Fibroblast of lung (primary cell): Measurements from ENCODE around the gene LGR6. TPM values are rescaled to one million over a fixed set of nuclear protein-coding genes. Genes with fewer than 3 reads are reported as not detected.

Experiments used
- DNase-seq, 2 donors: peaks; one replicate each; pipeline versions ENCODE4 v3.0.0 to v3.0.0-alpha.2; 2010; ENCODE audit warnings: low read depth in 2 of 2
- H2AFZ ChIP-seq: 2 replicates; pipeline ENCODE4 v1.5.1; 2012; ENCODE audit warnings: low read length, control low read depth, inconsistent platforms
- H3K27ac ChIP-seq: 2 replicates; pipeline ENCODE4 v1.5.1; 2011; ENCODE audit warnings: low read length, control low read depth; ENCODE audit not compliant: insufficient read depth
- H3K27me3 ChIP-seq: 2 replicates; pipeline ENCODE4 v1.5.1; 2011; ENCODE audit warnings: mild to moderate bottlenecking, low read length; ENCODE audit not compliant: control insufficient read depth, insufficient read depth
- H3K36me3 ChIP-seq: 2 replicates; pipeline ENCODE4 v1.5.1; 2011; ENCODE audit warnings: low read length; ENCODE audit not compliant: control insufficient read depth, insufficient read depth
- H3K4me1 ChIP-seq: 2 replicates; pipeline ENCODE4 v1.5.1; 2011; ENCODE audit warnings: low read length; ENCODE audit not compliant: control insufficient read depth, insufficient read depth; ENCODE audit errors: extremely low read depth
- H3K4me2 ChIP-seq: 2 replicates; pipeline ENCODE4 v1.5.1; 2011; ENCODE audit warnings: low read length, control low read depth; ENCODE audit not compliant: insufficient read depth; ENCODE audit errors: extremely low read depth
- H3K4me3 ChIP-seq, 4 experiments: fragments of 200-600 bp in 1 of 4; sonication (generic) in 1 of 4; replicated peaks in 1 of 4; 2 replicates each; pipeline ENCODE4 v1.5.1; 2011 to 2016; ENCODE audit warnings: low read length in 4 of 4, low read depth in 3 of 4, mild to moderate bottlenecking in 3 of 4, control low read depth in 2 of 4, inconsistent platforms in 1 of 4, mixed read lengths in 1 of 4; ENCODE audit not compliant: insufficient read depth in 1 of 4; ENCODE audit errors: control extremely low read depth in 1 of 4
- H3K79me2 ChIP-seq: 2 replicates; pipeline ENCODE4 v1.5.1; 2012; ENCODE audit warnings: mild to moderate bottlenecking, low read length, inconsistent platforms; ENCODE audit not compliant: control insufficient read depth, insufficient read depth
- H3K9ac ChIP-seq: 2 replicates; pipeline ENCODE4 v1.5.1; 2011; ENCODE audit warnings: mild to moderate bottlenecking, low read length, control low read depth; ENCODE audit not compliant: insufficient read depth
- H3K9me3 ChIP-seq: 2 replicates; pipeline ENCODE4 v1.5.1; 2012; ENCODE audit warnings: low read depth, low read length; ENCODE audit not compliant: control insufficient read depth, insufficient read depth
- H4K20me1 ChIP-seq: 2 replicates; pipeline ENCODE4 v1.5.1; 2011; ENCODE audit warnings: low read length; ENCODE audit not compliant: control insufficient read depth, insufficient read depth; ENCODE audit errors: extremely low read depth
- EZH2 ChIP-seq: IDR thresholded peaks from 2 replicates; pipeline ENCODE4 v1.5.1; 2012; ENCODE audit warnings: low read length, control low read depth, mild to moderate bottlenecking; ENCODE audit errors: missing control alignments
- polyA plus RNA-seq, 2 donors: library from polyadenylated mRNA; depleted of rRNA in 1 of 2; stranded (reverse) in 1 of 2; unstranded in 1 of 2; fragments of >200 nt; gene quantifications; 2 replicates each; pipeline ENCODE4 v1.2.1, GENCODE V29; 2011 to 2012; ENCODE audit warnings: missing spikeins in 1 of 2
- total RNA-seq: library from RNA; depleted of rRNA; stranded (reverse); fragments of >200 nt; gene quantifications from 2 replicates; pipeline ENCODE4 v1.2.1, GENCODE V29; 2014
- TF ChIP-seq, protein P1 (sequence below), 2 donors: IDR thresholded peaks in 1 of 2; conservative IDR thresholded peaks in 1 of 2; 1 replicate in 1 of 2; 2 replicates in 1 of 2; pipeline ENCODE4 v1.5.1; 2011 to 2012; ENCODE audit warnings: low read length in 2 of 2, control low read depth in 1 of 2, inconsistent platforms in 1 of 2, low read depth in 1 of 2, mild to moderate bottlenecking in 1 of 2

Gene LGR6
- total and polyA plus RNA-seq, 2 donors (not counting 1 experiment from before 2014, with no cell fraction given) = 0.02 TPM; not detected in 1

DNA sequence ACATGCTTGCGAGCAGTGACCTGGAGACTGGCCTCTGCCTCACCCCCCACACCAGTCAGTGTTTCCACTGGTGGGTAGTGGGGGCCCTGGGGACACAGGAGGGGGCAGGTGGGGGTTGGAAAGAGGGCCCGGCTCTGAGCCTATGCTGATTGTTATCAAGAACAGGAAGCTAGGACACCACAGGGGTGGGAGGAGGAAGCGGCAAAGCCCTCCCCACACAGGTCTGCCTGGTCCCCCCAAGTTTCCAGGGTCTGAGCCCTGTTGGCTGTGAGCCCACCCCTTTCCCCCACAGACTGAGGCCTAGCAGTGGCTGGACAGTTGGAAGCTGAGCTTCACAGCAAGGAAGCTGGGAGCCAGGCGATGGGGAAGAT is 31.6 kb upstream of the LGR6 start:
- no peak for DNase-seq
- no peak overlapping the region for H3K9ac ChIP-seq
- H3K36me3 ChIP-seq = no peaks in the 10 kb centered on the region
- no peak overlapping the region for H3K4me2 ChIP-seq
- no peaks in the 10 kb centered on the region for H3K9me3 ChIP-seq
- H3K4me1 ChIP-seq = no peaks in the 10 kb centered on the region
- TF ChIP-seq EZH2 = no peak
- TF ChIP-seq, protein P1, sequence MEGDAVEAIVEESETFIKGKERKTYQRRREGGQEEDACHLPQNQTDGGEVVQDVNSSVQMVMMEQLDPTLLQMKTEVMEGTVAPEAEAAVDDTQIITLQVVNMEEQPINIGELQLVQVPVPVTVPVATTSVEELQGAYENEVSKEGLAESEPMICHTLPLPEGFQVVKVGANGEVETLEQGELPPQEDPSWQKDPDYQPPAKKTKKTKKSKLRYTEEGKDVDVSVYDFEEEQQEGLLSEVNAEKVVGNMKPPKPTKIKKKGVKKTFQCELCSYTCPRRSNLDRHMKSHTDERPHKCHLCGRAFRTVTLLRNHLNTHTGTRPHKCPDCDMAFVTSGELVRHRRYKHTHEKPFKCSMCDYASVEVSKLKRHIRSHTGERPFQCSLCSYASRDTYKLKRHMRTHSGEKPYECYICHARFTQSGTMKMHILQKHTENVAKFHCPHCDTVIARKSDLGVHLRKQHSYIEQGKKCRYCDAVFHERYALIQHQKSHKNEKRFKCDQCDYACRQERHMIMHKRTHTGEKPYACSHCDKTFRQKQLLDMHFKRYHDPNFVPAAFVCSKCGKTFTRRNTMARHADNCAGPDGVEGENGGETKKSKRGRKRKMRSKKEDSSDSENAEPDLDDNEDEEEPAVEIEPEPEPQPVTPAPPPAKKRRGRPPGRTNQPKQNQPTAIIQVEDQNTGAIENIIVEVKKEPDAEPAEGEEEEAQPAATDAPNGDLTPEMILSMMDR (conservative IDR thresholded peaks at IDR 0.05 in 1 of 2, IDR thresholded peaks at IDR 0.05 in 1 of 2; ENCODE audit: low read depth in 1 of 2, low read length in 2 of 2) = no peak
- no peaks in the 10 kb centered on the region for H4K20me1 ChIP-seq
- H3K4me3 ChIP-seq = no peak overlapping the region
- no peak overlapping the region for H2AFZ ChIP-seq
- peaks cover 15% of the 10 kb centered on the region for H3K27me3 ChIP-seq
- no peaks in the 10 kb centered on the region for H3K79me2 ChIP-seq
- no peak overlapping the region for H3K27ac ChIP-seq

DNA sequence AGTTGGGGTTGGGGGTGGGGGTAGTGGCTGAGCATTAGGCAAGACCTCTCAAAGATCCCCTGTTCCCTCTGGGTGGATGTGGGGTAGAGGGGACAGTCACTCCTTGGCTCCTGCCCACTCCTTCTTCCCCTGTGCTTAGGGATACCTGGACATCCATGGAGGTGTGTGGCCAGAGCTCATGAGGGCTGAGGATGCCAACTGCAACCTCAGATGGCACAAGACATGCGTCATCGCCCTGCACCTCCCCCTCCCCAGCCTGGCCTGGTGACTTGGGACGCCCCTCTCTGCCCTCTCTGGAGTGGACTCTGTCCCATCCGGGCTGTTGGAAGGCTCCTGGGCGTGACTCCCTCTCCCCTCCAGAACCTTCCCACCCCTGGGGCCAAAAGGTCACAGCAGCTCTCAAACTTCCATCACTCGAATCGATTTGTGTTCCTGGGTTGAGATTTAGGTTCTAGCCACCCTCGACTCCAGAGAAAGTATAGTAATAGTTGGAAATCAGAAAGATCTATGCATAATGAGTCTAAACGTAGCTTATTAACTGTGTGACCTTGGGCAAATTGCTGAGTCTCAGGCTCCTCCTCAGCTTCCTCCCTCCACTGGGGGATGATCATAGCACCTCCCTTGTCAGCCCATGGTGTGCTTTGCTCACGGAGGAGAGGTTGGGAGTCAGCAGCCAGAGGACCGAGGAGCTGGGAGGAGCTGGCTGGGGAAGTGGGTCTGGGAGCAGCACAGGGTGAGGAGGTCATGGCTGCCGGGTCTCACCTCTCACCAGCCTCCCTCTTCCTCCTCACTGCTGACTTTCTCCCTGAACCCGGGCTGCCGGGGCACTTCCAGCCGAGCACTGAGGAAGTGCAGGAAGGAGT is 30.9 kb upstream of the LGR6 start:
- Histone ChIP-seq H3K36me3 (no peaks in the 10 kb centered on the region), H3K27ac (no peak overlapping the region), H3K4me2 (no peak overlapping the region), H4K20me1 (no peaks in the 10 kb centered on the region), H3K9ac (no peak overlapping the region), H3K27me3 (peaks cover 15% of the 10 kb centered on the region), H3K4me3 (no peak overlapping the region), H3K79me2 (no peaks in the 10 kb centered on the region), H3K4me1 (no peaks in the 10 kb centered on the region), H2AFZ (no peak overlapping the region), H3K9me3 (no peaks in the 10 kb centered on the region)
- no peak for TF ChIP-seq EZH2
- TF ChIP-seq, protein P1 (conservative IDR thresholded peaks at IDR 0.05 in 1 of 2, IDR thresholded peaks at IDR 0.05 in 1 of 2; ENCODE audit: low read depth in 1 of 2, low read length in 2 of 2) = no peak
- DNase-seq = no peak

- Histone ChIP-seq H3K4me3 (no peak overlapping the region), H3K4me1 (no peaks in the 10 kb centered on the region), H3K27ac (no peak overlapping the region), H3K27me3 (peaks cover 15% of the 10 kb centered on the region), H2AFZ (no peak overlapping the region), H3K4me2 (no peak overlapping the region), H3K9me3 (no peaks in the 10 kb centered on the region), H3K79me2 (no peaks in the 10 kb centered on the region), H3K9ac (no peak overlapping the region), H3K36me3 (no peaks in the 10 kb centered on the region), H4K20me1 (no peaks in the 10 kb centered on the region)
- TF ChIP-seq, protein P1 (conservative IDR thresholded peaks at IDR 0.05 in 1 of 2, IDR thresholded peaks at IDR 0.05 in 1 of 2; ENCODE audit: low read depth in 1 of 2, low read length in 2 of 2) = no peak
- no peak for TF ChIP-seq EZH2
- DNase-seq = no peak
Measured at GRCh38 chr1:202163281-202164270, 30.0 kb upstream of the LGR6 start.
